Uterus (tissue), 4 donors: ENCODE data around the gene LRP1-AS. TPM values are rescaled to one million over a fixed set of nuclear protein-coding genes. Genes with fewer than 3 reads are reported as not detected.

Source experiments
- DNase-seq, 2 donors: peaks; one replicate each; pipeline ENCODE4 v3.0.0-alpha.2; 2019 to 2020
- H3K27ac ChIP-seq, 2 donors: fragments of 200-600 bp; sonication (generic); 1 replicate in 1 of 2; 2 replicates in 1 of 2; pipeline ENCODE4 v1.5.1; 2016 to 2018
- H3K27me3 ChIP-seq, 2 donors: fragments of 200-600 bp; sonication (generic); one replicate each; pipeline ENCODE4 v1.5.1; 2018 to 2019; ENCODE audit warnings: control low read depth in 1 of 2
- H3K36me3 ChIP-seq, 2 donors: fragments of 200-600 bp; sonication (generic); one replicate each; pipeline ENCODE4 v1.5.1; 2019; ENCODE audit warnings: control low read depth in 1 of 2
- H3K4me1 ChIP-seq, 2 donors: fragments of 200-600 bp; sonication (generic); one replicate each; pipeline ENCODE4 v1.5.1; 2018 to 2019; ENCODE audit warnings: control low read depth in 1 of 2
- H3K4me3 ChIP-seq, 2 donors: fragments of 200-600 bp; sonication (generic); 1 replicate in 1 of 2; 2 replicates in 1 of 2; pipeline ENCODE4 v1.5.1; 2018 to 2019; ENCODE audit warnings: mild to moderate bottlenecking in 1 of 2
- H3K9me3 ChIP-seq, 2 donors: fragments of 200-600 bp; sonication (generic); one replicate each; pipeline ENCODE4 v1.5.1; 2019; ENCODE audit warnings: control low read depth in 1 of 2
- POLR2A ChIP-seq, 2 donors: fragments of 450-650 bp; IDR thresholded peaks; one replicate each; pipeline ENCODE4 v1.6.1; 2016; ENCODE audit warnings: antibody characterized with exemption in 2 of 2, mild to moderate bottlenecking in 1 of 2, moderate library complexity in 1 of 2
- intact Hi-C: fragments of 100-400 bp; cut with DNase I; formaldehyde crosslinking; loops from one replicate; pipeline ENCODE4 v1.15.1; 2023; ENCODE audit warnings: low total_unique reads
- total RNA-seq, 4 donors: library from RNA; depleted of rRNA in 3 of 4; stranded (reverse); fragments of >200 nt in 3 of 4; gene quantifications; one replicate each; pipeline versions ENCODE4 v1.1.0 to v1.2.4, GENCODE V29; 2014 to 2023
- TF ChIP-seq, protein P1 (sequence below), 4 experiments: fragments of 200-600 bp in 2 of 4; fragments of 450-650 bp in 2 of 4; sonication (generic) in 2 of 4; IDR thresholded peaks; one replicate each; pipeline ENCODE4 v1.5.1; 2016 to 2019; ENCODE audit warnings: antibody characterized with exemption in 4 of 4, mild to moderate bottlenecking in 2 of 4, moderate library complexity in 1 of 4
- donor health status: DM: yes; HTN: yes; CAD: no.

The LRP1-AS gene
- total RNA-seq, 4 donors from 2014 or later, result not detected

GRCh38 chr12:57176139-57176477 lies 28.7 kb upstream of the LRP1-AS start:
- Histone ChIP-seq H3K9me3 (no peaks in the 10 kb centered on the region), H3K27me3 (no peaks in the 10 kb centered on the region), H3K4me1 (no peaks in the 10 kb centered on the region), H3K4me3 (no peak overlapping the region), H3K36me3 (no peaks in the 10 kb centered on the region), H3K27ac (peak overlapping the region in 1 of 2 donors; percentile 60)
- no peak for DNase-seq
- peak in 1 of 2 donors; percentile 7 for TF ChIP-seq POLR2A (IDR thresholded peaks at IDR 0.05)
- TF ChIP-seq, protein P1, sequence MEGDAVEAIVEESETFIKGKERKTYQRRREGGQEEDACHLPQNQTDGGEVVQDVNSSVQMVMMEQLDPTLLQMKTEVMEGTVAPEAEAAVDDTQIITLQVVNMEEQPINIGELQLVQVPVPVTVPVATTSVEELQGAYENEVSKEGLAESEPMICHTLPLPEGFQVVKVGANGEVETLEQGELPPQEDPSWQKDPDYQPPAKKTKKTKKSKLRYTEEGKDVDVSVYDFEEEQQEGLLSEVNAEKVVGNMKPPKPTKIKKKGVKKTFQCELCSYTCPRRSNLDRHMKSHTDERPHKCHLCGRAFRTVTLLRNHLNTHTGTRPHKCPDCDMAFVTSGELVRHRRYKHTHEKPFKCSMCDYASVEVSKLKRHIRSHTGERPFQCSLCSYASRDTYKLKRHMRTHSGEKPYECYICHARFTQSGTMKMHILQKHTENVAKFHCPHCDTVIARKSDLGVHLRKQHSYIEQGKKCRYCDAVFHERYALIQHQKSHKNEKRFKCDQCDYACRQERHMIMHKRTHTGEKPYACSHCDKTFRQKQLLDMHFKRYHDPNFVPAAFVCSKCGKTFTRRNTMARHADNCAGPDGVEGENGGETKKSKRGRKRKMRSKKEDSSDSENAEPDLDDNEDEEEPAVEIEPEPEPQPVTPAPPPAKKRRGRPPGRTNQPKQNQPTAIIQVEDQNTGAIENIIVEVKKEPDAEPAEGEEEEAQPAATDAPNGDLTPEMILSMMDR (IDR thresholded peaks at IDR 0.05), result no peak
- intact Hi-C loops, result loop anchor here (5.0 kb wide), 1 partner anchor 49 kb away; the partner anchor contains the start of gene LRP1

DNA sequence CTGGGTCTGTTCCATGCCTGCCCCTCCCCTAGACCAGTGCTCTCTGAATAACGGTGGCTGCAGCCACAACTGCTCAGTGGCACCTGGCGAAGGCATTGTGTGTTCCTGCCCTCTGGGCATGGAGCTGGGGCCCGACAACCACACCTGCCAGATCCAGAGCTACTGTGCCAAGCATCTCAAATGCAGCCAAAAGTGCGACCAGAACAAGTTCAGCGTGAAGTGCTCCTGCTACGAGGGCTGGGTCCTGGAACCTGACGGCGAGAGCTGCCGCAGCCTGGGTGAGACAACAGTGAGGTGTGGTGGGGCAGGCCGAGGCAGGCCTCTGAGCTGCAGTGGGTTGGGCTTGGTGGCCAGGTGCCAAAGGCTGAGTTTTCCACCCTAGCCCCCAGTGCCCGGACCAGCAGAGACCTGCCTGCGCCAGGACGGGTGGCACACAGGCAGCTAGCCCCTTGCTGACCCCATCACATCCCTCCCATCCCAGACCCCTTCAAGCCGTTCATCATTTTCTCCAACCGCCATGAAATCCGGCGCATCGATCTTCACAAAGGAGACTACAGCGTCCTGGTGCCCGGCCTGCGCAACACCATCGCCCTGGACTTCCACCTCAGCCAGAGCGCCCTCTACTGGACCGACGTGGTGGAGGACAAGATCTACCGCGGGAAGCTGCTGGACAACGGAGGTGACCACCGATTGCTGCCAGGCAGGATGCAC lies 28.2 kb upstream of the LRP1-AS start:
- Histone ChIP-seq H3K27ac (peak overlapping the region; percentile 8 to 60), H3K9me3 (no peaks in the 10 kb centered on the region), H3K4me1 (no peaks in the 10 kb centered on the region), H3K27me3 (no peaks in the 10 kb centered on the region), H3K4me3 (no peak overlapping the region), H3K36me3 (no peaks in the 10 kb centered on the region)
- intact Hi-C loops, result loop anchor here (5.0 kb wide), 1 partner anchor 48 kb away; the partner anchor contains the start of gene LRP1
- peak; percentile 88 to 92 for DNase-seq
- TF ChIP-seq, protein P1 (IDR thresholded peaks at IDR 0.05), result peak; percentile 71 to 89 (median 82)
- peak in 1 of 2 donors; percentile 19 for TF ChIP-seq POLR2A (IDR thresholded peaks at IDR 0.05)

DNA sequence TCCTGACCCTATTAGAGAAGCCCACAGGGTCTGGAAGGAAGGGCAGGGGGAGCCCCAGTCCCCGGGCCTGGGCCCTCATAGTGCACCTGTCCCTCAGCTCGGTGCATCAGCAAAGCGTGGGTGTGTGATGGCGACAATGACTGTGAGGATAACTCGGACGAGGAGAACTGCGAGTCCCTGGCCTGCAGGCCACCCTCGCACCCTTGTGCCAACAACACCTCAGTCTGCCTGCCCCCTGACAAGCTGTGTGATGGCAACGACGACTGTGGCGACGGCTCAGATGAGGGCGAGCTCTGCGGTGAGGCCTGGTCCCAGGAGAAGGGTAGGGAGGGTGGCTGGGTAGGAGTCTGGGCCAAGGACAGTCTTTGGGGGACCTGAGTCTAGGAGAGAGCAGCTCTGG lies 26.3 kb upstream of the LRP1-AS start:
- Histone ChIP-seq H3K4me1 (no peaks in the 10 kb centered on the region), H3K36me3 (no peaks in the 10 kb centered on the region), H3K27me3 (no peaks in the 10 kb centered on the region), H3K4me3 (no peak overlapping the region), H3K27ac (no peak overlapping the region), H3K9me3 (no peaks in the 10 kb centered on the region)
- DNase-seq, result no peak
- intact Hi-C loops, result no loop called here
- TF ChIP-seq POLR2A (IDR thresholded peaks at IDR 0.05), result no peak
- TF ChIP-seq, protein P1 (IDR thresholded peaks at IDR 0.05), result no peak

GRCh38 chr12:57173089-57173488 lies 25.7 kb upstream of the LRP1-AS start:
- Histone ChIP-seq H3K36me3 (no peaks in the 10 kb centered on the region), H3K4me3 (no peak overlapping the region), H3K27me3 (no peaks in the 10 kb centered on the region), H3K27ac (peak overlapping the region; percentile 11 to 27), H3K4me1 (no peaks in the 10 kb centered on the region), H3K9me3 (no peaks in the 10 kb centered on the region)
- no peak for TF ChIP-seq POLR2A (IDR thresholded peaks at IDR 0.05)
- TF ChIP-seq, protein P1 (IDR thresholded peaks at IDR 0.05), result peak; percentile 33 to 48 (median 46)
- intact Hi-C loops, result no loop called here
- DNase-seq, result no peak

- peak overlapping the region; percentile 56 to 57 for H3K27ac ChIP-seq
- intact Hi-C loops, result no loop called here
- peak; percentile 71 to 74 for DNase-seq
- no peaks in the 10 kb centered on the region for H3K9me3 ChIP-seq
- no peaks in the 10 kb centered on the region for H3K36me3 ChIP-seq
- no peaks in the 10 kb centered on the region for H3K27me3 ChIP-seq
- H3K4me3 ChIP-seq, result no peak overlapping the region
- no peak for TF ChIP-seq POLR2A (IDR thresholded peaks at IDR 0.05)
- TF ChIP-seq, protein P1 (IDR thresholded peaks at IDR 0.05), result no peak
- H3K4me1 ChIP-seq, result no peaks in the 10 kb centered on the region
Measured at GRCh38 chr12:57171668-57172067, 24.2 kb upstream of the LRP1-AS start.
